ENCODE results near the gene MRPL14. TPM values are rescaled to one million over a fixed set of nuclear protein-coding genes. Genes with fewer than 3 reads are reported as not detected.
"Not testable (repeated sequence)": the region's sequence is repeated elsewhere in the genome, so short reads cannot be mapped to it uniquely, and the experiment has no call there.

The MRPL14 gene
- polyA plus RNA-seq, 3 donors, result 40.6 to 54.9 (median 44.4) TPM

GRCh38 chr6:44110966-44111365 is 16.3 kb downstream of the MRPL14 start:
- no peak for DNase-seq (ENCODE audit: extremely low read depth in 1 of 11, low read depth in 9 of 11, low spot score in 4 of 11)

GRCh38 chr6:44110005-44110676 is 17.1 kb downstream of the MRPL14 start:
- no peak for DNase-seq (ENCODE audit: extremely low read depth in 1 of 11, low read depth in 9 of 11, low spot score in 4 of 11)

GRCh38 chr6:44109212-44109611 is 18.0 kb downstream of the MRPL14 start:
- DNase-seq (ENCODE audit: extremely low read depth in 1 of 11, low read depth in 9 of 11, low spot score in 4 of 11), result no peak

- no peak for DNase-seq (ENCODE audit: extremely low read depth in 1 of 11, low read depth in 9 of 11, low spot score in 4 of 11)
Measured at GRCh38 chr6:44108471-44108870, 18.8 kb downstream of the MRPL14 start.

- DNase-seq (ENCODE audit: extremely low read depth in 1 of 11, low read depth in 9 of 11, low spot score in 4 of 11), result no peak
Measured at GRCh38 chr6:44107017-44107416, 20.2 kb downstream of the MRPL14 start.

GRCh38 chr6:44105993-44106740 is 21.1 kb downstream of the MRPL14 start:
- DNase-seq (ENCODE audit: extremely low read depth in 1 of 11, low read depth in 9 of 11, low spot score in 4 of 11), result no peak

- DNase-seq (ENCODE audit: extremely low read depth in 1 of 11, low read depth in 9 of 11, low spot score in 4 of 11), result no peak
Measured at GRCh38 chr6:44105146-44105545, 22.1 kb downstream of the MRPL14 start.

- DNase-seq (ENCODE audit: extremely low read depth in 1 of 11, low read depth in 9 of 11, low spot score in 4 of 11), result no peak
Measured at GRCh38 chr6:44104481-44105021, 22.7 kb downstream of the MRPL14 start.

- DNase-seq (ENCODE audit: extremely low read depth in 1 of 11, low read depth in 9 of 11, low spot score in 4 of 11), result no peak
Measured at GRCh38 chr6:44102527-44102926, 24.7 kb downstream of the MRPL14 start.

- DNase-seq (ENCODE audit: extremely low read depth in 1 of 11, low read depth in 9 of 11, low spot score in 4 of 11), result no peak
Measured at GRCh38 chr6:44101832-44102231, 25.4 kb downstream of the MRPL14 start.

- DNase-seq (ENCODE audit: extremely low read depth in 1 of 11, low read depth in 9 of 11, low spot score in 4 of 11), result no peak
Measured at GRCh38 chr6:44100088-44100550, 27.1 kb downstream of the MRPL14 start.

GRCh38 chr6:44099192-44099591 is 28.1 kb downstream of the MRPL14 start:
- no peak for DNase-seq (ENCODE audit: extremely low read depth in 1 of 11, low read depth in 9 of 11, low spot score in 4 of 11)

- DNase-seq (ENCODE audit: extremely low read depth in 1 of 11, low read depth in 9 of 11, low spot score in 4 of 11), result no peak
Measured at GRCh38 chr6:44097782-44098317, 29.4 kb downstream of the MRPL14 start.

GRCh38 chr6:44096612-44097011 is 30.6 kb downstream of the MRPL14 start:
- peak in 4 of 11 donors; percentile 51 to 76 (median 63) for DNase-seq (ENCODE audit: extremely low read depth in 1 of 11, low read depth in 9 of 11, low spot score in 4 of 11)

GRCh38 chr6:44095243-44095623 is 32.0 kb downstream of the MRPL14 start:
- not testable (repeated sequence) for DNase-seq (ENCODE audit: extremely low read depth in 1 of 11, low read depth in 9 of 11, low spot score in 4 of 11)

GRCh38 chr6:44094403-44095242 is 32.6 kb downstream of the MRPL14 start:
- no peak for DNase-seq (ENCODE audit: extremely low read depth in 1 of 11, low read depth in 9 of 11, low spot score in 4 of 11)

- no peak for DNase-seq (ENCODE audit: extremely low read depth in 1 of 11, low read depth in 9 of 11, low spot score in 4 of 11)
Measured at GRCh38 chr6:44093750-44094402, 33.4 kb downstream of the MRPL14 start.

GRCh38 chr6:44093066-44093465 is 34.2 kb downstream of the MRPL14 start:
- no peak for DNase-seq (ENCODE audit: extremely low read depth in 1 of 11, low read depth in 9 of 11, low spot score in 4 of 11)

All from renal cortex interstitium (tissue), 11 donors.